ENCODE data around the gene ZFAND4.
"Not testable (repeated sequence)": the region's sequence is repeated elsewhere in the genome, so short reads cannot be mapped to it uniquely, and the experiment has no call there.

Gene ZFAND4

DNA sequence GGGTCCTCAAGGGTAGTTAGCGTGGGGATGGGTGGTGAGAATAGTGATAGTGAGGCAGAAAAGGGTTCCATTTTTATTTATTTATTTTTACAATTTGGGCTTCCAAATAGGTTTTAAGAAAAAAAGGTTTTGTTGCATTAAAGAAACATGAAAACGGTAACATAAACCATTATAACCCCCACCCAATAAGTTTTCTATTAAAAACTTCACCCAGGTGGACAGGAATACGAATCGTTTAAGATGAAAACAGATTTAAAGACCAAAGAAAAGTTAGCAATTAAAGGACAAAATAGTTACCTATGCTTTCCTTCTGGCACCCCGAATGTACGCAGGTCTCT, 78.7 kb downstream of the ZFAND4 start:
- no peak for DNase-seq
- intact Hi-C loops (cut with DNase I): loop anchor here (2.0 to 5.0 kb wide), 2 partner anchors 77 to 129 kb away; no protein-coding TSS in a partner anchor

DNA sequence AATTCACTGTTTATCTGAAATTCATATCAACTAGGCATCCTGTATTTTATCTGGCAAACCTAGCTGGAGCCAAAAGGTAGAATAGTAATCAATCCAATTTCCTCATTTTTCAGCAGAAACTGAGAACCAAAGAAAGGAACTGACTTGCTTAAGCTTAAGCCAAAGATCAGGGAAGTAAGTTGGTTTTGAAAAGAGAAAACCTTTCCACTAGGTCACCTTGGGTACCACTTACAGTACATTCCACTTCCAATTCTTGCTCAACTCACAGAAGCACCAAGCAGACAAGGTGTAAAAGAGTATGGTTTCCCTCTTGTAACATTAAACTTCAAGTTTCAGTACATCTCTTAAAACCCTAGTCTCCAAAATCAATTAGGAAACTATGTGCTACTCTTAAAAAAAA, 79.6 kb downstream of the ZFAND4 start:
- intact Hi-C loops (cut with DNase I): loop anchor here (5.0 kb wide), 1 partner anchor 76 kb away; no protein-coding TSS in a partner anchor
- no peak for DNase-seq

DNA sequence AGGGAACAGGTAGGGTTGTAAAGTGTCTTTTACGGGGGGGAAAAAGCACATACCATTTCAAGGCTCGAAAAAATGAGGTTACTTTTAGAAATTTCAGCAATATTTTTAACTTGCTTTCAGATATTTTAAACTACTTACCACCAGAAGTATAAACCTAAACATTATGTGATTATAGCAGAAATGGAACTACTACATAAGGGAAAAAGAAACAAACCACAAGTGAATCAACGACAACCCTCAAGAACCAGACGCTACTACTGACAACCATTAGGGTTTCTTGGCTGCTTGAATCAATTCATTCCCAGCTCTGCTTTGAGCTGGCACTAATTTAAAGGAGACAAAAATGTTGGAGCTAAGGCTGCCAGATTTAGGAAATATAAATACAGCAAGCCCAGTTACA, 80.1 kb downstream of the ZFAND4 start:
- no peak for DNase-seq
- intact Hi-C loops (cut with DNase I): loop anchor here (5.0 kb wide), 1 partner anchor 75 kb away; no protein-coding TSS in a partner anchor

GRCh38 chr10:45591280-45591679, 81.3 kb downstream of the ZFAND4 start:
- intact Hi-C loops (cut with DNase I): loop anchor here (5.0 kb wide), 1 partner anchor 74 kb away; no protein-coding TSS in a partner anchor
- DNase-seq: no peak

GRCh38 chr10:45589868-45590267, 82.7 kb downstream of the ZFAND4 start:
- intact Hi-C loops (cut with DNase I): loop anchor here (5.0 kb wide), 1 partner anchor 73 kb away; no protein-coding TSS in a partner anchor
- DNase-seq: no peak

DNA sequence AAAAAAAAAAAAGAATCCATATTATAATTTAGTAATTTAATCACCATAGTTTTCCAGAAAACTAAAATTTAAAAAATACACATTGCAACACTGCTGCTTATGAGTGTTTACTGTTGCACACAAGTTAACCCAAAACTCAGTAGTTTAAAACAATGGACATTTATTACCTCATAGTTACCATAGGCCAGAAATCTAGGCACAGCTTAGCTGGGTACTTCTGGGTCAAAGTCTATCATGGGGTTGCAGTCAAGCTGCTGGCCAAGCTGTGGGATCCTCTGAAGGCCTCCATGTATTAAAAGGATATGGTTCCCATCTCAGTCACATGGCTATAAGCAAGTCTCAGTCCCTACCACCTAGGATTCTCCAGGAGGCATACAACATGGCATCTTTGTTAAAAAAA, 83.6 kb downstream of the ZFAND4 start:
- DNase-seq: no peak
- intact Hi-C loops (cut with DNase I): no loop called here

DNA sequence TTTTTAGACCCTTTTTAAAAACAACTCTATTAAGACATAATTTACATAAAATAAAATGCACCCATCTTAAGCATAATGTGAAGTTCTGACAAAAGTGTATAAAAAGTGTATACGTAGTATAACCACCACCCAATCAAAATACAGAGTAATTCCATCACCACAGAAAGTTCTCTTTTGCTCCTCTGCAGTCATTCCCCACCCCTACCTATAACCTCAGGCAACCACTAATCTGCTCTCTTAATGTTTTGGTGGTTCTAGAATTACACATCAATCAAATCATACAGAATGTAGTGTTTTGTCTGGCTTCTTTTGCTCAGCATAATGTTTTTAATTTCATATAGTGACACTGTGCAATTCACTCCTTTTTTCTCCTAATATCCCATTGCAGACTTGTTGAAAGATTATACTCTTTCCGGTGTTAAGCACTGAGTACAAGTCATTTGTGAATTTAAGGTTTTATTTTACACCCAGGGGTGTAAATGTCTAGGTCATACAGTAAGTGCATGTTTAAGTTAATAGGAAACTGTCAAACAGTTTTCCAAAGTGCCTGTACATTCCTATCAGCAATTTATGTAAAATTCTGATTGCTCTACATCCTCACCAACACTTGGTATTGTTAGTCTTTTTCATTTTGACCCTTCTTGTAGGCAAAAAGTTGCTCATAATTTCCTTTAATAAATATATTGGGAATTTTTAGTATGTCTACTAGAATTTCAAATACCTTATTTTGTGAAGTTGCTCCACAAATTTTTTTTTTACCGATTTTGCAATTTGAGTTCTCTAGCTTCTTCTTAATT, 86.3 kb downstream of the ZFAND4 start:
- DNase-seq: no peak
- intact Hi-C loops (cut with DNase I): no loop called here

- no peak for DNase-seq
- intact Hi-C loops (cut with DNase I): no loop called here
Measured at GRCh38 chr10:45585131-45585530, 87.4 kb downstream of the ZFAND4 start.

DNA sequence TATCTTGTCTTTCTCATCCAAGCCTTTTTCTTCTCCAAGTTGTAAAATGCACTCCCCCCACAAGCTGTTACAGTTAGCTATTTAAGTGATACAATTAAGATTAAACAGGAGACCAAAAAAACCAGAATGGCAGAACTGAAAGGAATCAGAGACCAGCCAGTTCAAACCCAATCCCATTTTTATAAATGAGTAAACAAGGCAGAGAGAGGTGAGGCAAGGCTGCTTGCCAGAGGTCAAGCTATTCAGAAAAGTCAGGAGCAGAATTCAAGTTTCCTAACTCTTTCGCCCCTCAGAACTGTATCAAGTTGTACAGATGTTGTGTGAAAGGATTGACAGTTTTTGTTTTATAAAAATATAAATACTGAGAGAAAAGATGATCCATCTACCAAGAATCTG, 90.2 kb downstream of the ZFAND4 start:
- intact Hi-C loops (cut with DNase I): no loop called here
- no peak for DNase-seq

DNA sequence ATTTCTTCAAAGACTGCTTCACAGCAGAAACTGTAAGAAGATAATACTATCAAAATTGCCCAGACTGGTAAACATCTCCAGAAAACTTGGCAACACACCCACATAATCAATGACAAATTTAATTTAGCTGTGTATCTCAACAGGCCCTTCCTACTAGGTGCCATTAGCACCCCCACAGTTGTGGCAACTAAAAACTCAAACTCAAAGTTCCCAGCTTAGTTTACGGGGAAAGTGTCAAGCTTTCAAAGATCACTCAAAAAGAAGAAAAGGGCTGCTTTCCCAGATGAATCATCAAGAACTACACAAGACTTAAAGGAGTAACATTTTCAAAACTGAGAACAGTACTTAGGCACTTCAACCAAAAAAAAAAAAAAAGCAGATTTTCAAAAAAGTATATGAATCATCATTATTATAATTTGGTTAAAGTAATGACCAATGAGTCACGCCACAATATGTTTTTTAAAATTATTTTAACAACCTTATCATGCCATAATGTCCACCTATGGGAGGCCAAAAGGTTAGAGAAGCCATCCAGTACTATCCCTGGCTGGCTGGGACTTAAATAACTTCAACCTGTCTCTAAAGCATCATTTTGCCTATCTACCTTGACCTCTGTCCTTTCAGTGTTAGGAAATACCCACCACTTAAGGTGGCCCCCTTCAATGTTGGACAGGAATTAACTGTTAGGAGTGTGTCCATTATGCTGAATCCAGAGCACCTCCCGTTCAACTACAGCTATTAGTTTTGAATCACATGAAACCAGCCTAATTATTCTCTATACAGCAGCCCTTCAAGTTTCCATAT, 90.8 kb downstream of the ZFAND4 start:
- no peak for DNase-seq
- intact Hi-C loops (cut with DNase I): no loop called here

DNA sequence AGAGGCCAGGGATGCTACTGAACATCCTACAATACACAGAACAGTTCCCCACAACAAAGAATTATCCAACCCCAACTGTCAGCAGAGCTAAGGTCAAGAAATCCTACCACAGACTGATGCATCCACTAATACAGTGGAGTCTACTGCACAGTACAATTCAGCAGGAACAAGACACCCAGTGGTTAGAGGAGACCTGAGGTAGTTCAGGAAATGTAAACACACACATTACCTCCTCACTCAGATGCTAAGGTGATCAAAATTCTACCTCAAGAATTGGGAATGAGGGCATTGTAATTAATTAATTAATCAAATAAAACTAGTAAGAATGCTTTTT, 91.4 kb downstream of the ZFAND4 start:
- no peak for DNase-seq
- intact Hi-C loops (cut with DNase I): no loop called here

GRCh38 chr10:45580371-45581215, 92.0 kb downstream of the ZFAND4 start:
- intact Hi-C loops (cut with DNase I): no loop called here
- no peak for DNase-seq

DNA sequence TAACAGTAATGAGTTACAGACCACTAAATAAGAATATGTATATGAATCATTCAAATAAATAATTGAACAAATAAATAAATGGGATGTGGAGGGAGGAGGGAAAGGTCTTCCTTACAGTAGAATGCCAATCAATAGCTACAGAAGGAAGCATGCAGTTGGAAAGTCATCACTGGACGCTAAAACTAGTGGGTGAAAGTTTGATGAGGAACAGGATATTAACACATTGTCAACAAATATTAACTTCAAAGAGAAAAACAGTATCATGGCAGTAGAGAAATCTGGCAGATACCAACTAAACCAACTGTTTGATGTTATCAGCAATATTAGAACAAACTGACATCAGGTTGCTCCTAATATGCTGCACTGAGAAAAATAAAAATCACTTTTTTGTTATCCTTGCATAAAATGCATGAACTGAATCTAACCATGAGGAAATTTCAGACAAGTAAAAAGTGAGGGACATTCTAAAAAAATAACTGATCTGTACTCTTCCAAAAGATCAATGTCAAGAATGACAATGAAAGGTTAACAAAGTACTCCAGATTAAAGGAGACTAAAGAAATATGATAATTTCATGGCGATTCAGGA, 94.1 kb downstream of the ZFAND4 start:
- DNase-seq: no peak
- intact Hi-C loops (cut with DNase I): no loop called here

DNA sequence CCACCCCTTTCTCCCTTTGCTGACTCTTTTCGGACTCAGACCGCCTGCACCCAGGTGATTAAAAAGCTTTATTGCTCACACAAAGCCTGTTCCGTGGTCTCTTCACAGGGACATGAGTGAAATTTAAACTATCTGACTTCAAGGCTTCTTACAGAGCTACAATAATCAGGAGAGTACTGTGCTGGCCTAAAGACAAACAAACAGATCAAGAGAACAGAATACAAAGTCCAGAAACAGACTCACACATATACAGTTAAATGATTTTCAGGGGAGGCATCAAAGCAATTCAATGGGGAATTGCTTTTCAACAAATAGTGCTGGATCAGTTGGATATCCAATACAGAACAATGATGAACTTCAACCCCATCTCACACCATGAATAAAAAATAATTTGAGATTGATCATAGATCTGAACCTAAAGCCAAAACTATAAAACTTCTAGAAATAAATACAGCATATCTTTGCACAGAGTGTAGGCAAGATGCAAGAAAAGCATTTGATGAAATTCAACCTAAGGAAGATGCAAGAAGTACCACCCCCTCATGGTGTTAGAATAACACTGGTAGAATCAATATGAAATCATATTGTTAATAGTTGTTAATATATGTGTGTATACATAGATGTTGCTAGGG, 96.5 kb downstream of the ZFAND4 start:
- DNase-seq: no peak

DNA sequence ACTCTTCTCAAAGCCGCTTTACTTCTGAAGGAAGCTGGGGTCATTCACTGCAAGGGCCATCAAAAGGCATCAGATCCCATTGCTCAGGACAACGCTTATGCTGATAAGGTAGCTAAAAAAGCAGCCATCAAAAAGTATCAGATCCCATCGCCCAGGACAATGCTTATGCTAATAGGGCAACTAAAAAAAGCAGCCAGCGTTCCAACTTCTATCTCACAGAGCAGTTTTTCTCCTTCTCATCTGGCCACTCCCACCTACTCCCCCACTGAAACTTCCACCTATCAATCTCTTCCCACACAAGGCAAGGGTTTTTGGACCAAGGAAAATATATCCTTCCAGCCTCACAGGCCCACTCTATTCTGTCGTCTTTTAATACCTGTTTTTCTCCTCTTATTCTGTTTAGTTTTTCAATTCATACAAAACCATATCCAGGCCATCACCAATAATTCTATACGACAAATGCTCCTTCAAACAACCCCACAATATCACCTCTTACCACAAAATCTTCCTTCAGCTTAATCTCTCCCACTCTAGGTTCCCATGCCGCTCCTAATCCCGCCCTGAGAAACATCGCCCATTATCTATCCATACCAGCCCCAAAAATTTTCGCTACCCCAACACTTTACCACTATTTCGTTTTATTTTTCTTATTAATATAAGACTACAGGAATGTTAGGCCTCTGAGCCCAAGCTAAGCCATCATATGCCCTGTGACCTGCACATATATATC, 97.4 kb downstream of the ZFAND4 start:
- intact Hi-C loops (cut with DNase I); DNase-seq: not testable (repeated sequence)

More for the DNA sequence above, 96.5 kb downstream of the ZFAND4 start:
- intact Hi-C loops (cut with DNase I): no loop called here

DNA sequence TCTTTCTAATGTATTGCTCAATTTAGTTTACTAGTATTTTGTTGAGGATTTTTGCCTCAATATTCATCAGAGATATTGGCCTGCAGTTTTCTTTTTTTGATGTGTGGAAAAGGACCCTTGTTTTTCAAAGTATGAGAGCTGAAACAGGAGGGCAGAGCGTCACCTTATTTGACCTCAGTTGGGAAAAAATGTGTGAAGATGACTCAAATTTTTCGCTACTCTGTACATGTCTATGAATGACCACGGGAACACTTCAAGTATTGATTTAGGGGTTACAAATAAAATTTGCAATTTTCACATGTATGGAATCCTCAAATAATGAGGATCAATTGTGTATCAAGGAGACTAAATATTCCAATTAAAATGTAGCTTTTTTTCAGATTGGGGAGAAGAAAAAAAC, 103.1 kb downstream of the ZFAND4 start:
- intact Hi-C loops (cut with DNase I): no loop called here
- no peak for DNase-seq

DNA sequence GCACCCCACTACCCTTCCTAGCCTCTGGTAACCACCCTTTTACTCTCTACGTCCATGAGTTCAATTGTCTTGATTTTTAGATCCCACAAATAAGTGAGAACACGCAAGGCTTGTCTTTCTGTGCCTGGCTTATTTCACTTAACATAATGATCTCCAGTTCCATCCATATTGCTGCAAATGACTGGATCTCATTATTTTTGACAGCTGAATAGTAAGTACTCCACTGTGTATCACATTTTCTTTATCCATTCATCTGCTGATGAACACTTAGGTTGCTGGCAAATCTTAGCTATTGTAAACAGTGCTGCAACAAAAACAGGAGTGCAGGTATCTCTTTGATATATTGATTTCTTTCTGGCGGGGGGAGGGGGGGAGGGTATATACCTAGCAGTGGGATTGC, 106.2 kb downstream of the ZFAND4 start:
- intact Hi-C loops (cut with DNase I): no loop called here
- no peak for DNase-seq
